K562 (cell line): ENCODE data around the gene EIF2AK2. TPM values are rescaled to one million over a fixed set of nuclear protein-coding genes. Genes with fewer than 3 reads are reported as not detected.

ENCODE experiments used
- BCL6 ChIP-seq: fragments of 250-450 bp; sonication (Bioruptor Pico); IDR thresholded peaks from 2 replicates; pipeline ENCODE4 v1.4.0; 2020
- CTBP1 ChIP-seq: fragments of 450-650 bp; IDR thresholded peaks from 2 replicates; pipeline ENCODE4 v1.6.1; 2016; ENCODE audit warnings: borderline replicate concordance
- ELF2 ChIP-seq: fragments of 250-450 bp; sonication (Bioruptor Pico); IDR thresholded peaks from 2 replicates; pipeline ENCODE4 v1.5.0; 2021; ENCODE audit warnings: mild to moderate bottlenecking
- ESRRB ChIP-seq: fragments of 250-450 bp; sonication (Bioruptor Pico); IDR thresholded peaks from 2 replicates; pipeline ENCODE4 v1.5.0; 2020; ENCODE audit warnings: mild to moderate bottlenecking, moderate library complexity, borderline replicate concordance
- FOXJ3 ChIP-seq: sonication (generic); formaldehyde crosslinking; IDR thresholded peaks from 2 replicates; pipeline ENCODE4 v1.4.0; 2020; ENCODE audit warnings: mild to moderate bottlenecking, missing genetic modification reagents
- PTBP1 ChIP-seq: fragments of 200-400 bp; formaldehyde crosslinking; IDR thresholded peaks from 2 replicates; pipeline ENCODE4 v1.6.1; 2017; ENCODE audit warnings: low read depth, low read length
- SRF ChIP-seq, 2 experiments: fragments of 250-450, 450-650 bp in 1 of 2; sonication (Bioruptor Pico) in 1 of 2; sonication (generic) in 1 of 2; formaldehyde crosslinking; IDR thresholded peaks; 2 replicates each; pipeline versions ENCODE4 v1.5.0 to v1.5.1; 2020 to 2022; ENCODE audit warnings: mild to moderate bottlenecking in 1 of 2, missing genetic modification reagents in 1 of 2
- ZBTB1 ChIP-seq: sonication (generic); formaldehyde crosslinking; IDR thresholded peaks from 2 replicates; pipeline ENCODE4 v1.8.1; 2023; ENCODE audit warnings: missing genetic modification reagents, low read depth, mild to moderate bottlenecking, borderline replicate concordance
- ZNF133 ChIP-seq: fragments of 250-450 bp; sonication (Bioruptor Pico); IDR thresholded peaks from 2 replicates; pipeline ENCODE4 v1.4.0; 2020; ENCODE audit warnings: mild to moderate bottlenecking
- polyA plus RNA-seq, 8 experiments: library from polyadenylated mRNA; depleted of rRNA in 4 of 8; stranded (reverse) in 5 of 8; unstranded in 3 of 8; fragments of >200 nt; fragmentation: Nextera tagmentation in 2 of 8; fragmentation: Illumina TruSeq in 1 of 8; extraction: Ambion mirVana in 2 of 8; extraction: Trizol in 1 of 8; gene quantifications; 2 replicates each; pipeline versions ENCODE4 v1.2.1 to v1.2.3, GENCODE V29; 2011 to 2014; ENCODE audit warnings: inconsistent platforms in 1 of 8, missing spikeins in 1 of 8
- total RNA-seq, 7 experiments: library from RNA; depleted of rRNA in 6 of 7; stranded (reverse); fragments of >200 nt in 6 of 7; fragmentation: Illumina TruSeq in 2 of 7; extraction: Trizol in 2 of 7; gene quantifications; 2 replicates each; pipeline versions ENCODE4 v1.2.1 to v1.2.3, GENCODE V29; 2011 to 2021; ENCODE audit warnings: low replicate concordance in 1 of 7
- TF ChIP-seq, protein P1 (sequence below), 2 experiments: IDR thresholded peaks in 1 of 2; conservative IDR thresholded peaks in 1 of 2; 2 replicates each; pipeline ENCODE4 v1.6.1; 2016; ENCODE audit warnings: low read depth in 2 of 2, mild to moderate bottlenecking in 1 of 2, missing compliant biosample characterization in 1 of 2, missing genetic modification characterization in 1 of 2, moderate library complexity in 1 of 2
- TF ChIP-seq, protein P2 (sequence below): IDR thresholded peaks from 2 replicates; pipeline ENCODE4 v1.6.1; 2016; ENCODE audit warnings: missing genetic modification characterization, missing compliant biosample characterization
- TF ChIP-seq, protein P3 (sequence below): fragments of 250-450 bp; sonication (Bioruptor Pico); IDR thresholded peaks from 2 replicates; pipeline ENCODE4 v1.8.0; 2022; ENCODE audit warnings: inconsistent platforms
- TF ChIP-seq, protein P4 (sequence below): sonication (generic); formaldehyde crosslinking; IDR thresholded peaks from 2 replicates; pipeline ENCODE4 v1.8.0; 2023; ENCODE audit warnings: mild to moderate bottlenecking, missing genetic modification reagents

The EIF2AK2 gene
- total and polyA plus RNA-seq, 9 of the 15 experiments (the other 6 are each of a cell fraction or from before 2014, with no cell fraction given): 3.8 to 19.5 (median 13.3) TPM

DNA sequence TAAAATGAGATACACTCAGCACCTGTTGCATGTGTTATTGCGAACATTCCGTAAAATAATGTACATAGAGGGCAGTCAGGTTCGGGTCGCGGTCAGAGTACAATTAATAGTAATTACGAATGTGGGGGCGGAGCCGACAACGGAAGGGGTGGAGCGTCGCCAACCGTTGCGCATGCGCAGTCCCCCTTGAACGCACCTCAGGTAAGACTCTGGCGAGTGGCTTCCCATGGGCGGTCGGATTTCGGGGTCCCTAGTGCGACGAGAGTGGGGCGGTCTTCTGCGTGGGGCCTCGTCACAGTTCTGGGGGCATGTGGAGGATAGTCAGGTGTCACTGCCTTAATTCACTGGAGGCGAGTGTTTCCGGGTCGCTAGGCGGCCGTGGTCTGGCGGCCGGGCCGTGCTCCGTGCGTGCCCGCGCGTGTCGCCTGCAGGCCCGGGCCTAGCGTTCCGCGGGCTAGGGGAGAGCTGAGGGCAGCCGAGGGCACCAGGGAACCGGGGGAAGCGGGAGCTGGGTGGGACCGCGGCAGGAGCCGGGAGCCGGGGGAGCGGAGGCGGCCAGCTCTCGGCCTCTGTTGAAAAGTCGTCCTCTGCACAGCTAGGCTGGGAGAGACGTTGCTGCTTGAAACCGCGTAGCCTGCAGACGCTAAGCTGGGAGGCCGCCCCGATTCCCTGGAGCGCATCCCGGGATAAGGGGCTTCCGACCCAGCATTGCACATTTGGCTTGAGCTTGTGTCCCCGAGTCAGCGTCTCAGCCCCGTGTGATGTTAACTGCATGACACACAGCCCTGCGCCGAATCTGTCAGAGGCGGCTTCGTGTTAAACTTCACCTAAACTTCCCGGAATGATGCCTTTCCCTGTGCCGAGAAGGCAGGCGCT, 39.8 kb upstream of the EIF2AK2 start, which contains the start of gene CEBPZOS (continued):
- TF ChIP-seq, protein P1, sequence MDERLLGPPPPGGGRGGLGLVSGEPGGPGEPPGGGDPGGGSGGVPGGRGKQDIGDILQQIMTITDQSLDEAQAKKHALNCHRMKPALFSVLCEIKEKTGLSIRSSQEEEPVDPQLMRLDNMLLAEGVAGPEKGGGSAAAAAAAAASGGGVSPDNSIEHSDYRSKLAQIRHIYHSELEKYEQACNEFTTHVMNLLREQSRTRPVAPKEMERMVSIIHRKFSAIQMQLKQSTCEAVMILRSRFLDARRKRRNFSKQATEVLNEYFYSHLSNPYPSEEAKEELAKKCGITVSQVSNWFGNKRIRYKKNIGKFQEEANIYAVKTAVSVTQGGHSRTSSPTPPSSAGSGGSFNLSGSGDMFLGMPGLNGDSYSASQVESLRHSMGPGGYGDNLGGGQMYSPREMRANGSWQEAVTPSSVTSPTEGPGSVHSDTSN (CRISPR knock-in tag; IDR thresholded peaks at IDR 0.05; ENCODE audit: low read depth): no peak
- TF ChIP-seq, protein P1 (tag; conservative IDR thresholded peaks at IDR 0.05; ENCODE audit: low read depth): no peak
- TF ChIP-seq CTBP1 (no peak; the same call in 1 of the 2 replicates), ZNF133 (CRISPR knock-in tag) (no peak), ELF2 (CRISPR knock-in tag) (no peak), SRF (CRISPR knock-in tag; IDR thresholded peaks at IDR 0.05) (0 out of 4 replicates have a peak, but pooled peaks of 1 of the 2 experiments have one; percentile 47), BCL6 (CRISPR knock-in tag) (no peak), PTBP1 (no peak), ZBTB1 (CRISPR knock-in tag) (0 out of 2 replicates have a peak, but pooled peaks have one; percentile 52), FOXJ3 (CRISPR knock-in tag) (no peak), ESRRB (CRISPR knock-in tag) (no peak)
- TF ChIP-seq, protein P2, sequence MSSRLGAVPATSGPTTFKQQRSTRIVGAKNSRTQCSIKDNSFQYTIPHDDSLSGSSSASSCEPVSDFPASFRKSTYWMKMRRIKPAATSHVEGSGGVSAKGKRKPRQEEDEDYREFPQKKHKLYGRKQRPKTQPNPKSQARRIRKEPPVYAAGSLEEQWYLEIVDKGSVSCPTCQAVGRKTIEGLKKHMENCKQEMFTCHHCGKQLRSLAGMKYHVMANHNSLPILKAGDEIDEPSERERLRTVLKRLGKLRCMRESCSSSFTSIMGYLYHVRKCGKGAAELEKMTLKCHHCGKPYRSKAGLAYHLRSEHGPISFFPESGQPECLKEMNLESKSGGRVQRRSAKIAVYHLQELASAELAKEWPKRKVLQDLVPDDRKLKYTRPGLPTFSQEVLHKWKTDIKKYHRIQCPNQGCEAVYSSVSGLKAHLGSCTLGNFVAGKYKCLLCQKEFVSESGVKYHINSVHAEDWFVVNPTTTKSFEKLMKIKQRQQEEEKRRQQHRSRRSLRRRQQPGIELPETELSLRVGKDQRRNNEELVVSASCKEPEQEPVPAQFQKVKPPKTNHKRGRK: no peak
- TF ChIP-seq, protein P3, sequence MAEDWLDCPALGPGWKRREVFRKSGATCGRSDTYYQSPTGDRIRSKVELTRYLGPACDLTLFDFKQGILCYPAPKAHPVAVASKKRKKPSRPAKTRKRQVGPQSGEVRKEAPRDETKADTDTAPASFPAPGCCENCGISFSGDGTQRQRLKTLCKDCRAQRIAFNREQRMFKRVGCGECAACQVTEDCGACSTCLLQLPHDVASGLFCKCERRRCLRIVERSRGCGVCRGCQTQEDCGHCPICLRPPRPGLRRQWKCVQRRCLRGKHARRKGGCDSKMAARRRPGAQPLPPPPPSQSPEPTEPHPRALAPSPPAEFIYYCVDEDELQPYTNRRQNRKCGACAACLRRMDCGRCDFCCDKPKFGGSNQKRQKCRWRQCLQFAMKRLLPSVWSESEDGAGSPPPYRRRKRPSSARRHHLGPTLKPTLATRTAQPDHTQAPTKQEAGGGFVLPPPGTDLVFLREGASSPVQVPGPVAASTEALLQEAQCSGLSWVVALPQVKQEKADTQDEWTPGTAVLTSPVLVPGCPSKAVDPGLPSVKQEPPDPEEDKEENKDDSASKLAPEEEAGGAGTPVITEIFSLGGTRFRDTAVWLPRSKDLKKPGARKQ (CRISPR knock-in tag): no peak
- TF ChIP-seq, protein P4, sequence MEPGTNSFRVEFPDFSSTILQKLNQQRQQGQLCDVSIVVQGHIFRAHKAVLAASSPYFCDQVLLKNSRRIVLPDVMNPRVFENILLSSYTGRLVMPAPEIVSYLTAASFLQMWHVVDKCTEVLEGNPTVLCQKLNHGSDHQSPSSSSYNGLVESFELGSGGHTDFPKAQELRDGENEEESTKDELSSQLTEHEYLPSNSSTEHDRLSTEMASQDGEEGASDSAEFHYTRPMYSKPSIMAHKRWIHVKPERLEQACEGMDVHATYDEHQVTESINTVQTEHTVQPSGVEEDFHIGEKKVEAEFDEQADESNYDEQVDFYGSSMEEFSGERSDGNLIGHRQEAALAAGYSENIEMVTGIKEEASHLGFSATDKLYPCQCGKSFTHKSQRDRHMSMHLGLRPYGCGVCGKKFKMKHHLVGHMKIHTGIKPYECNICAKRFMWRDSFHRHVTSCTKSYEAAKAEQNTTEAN (CRISPR knock-in tag): no peak
